Effector memory CD8-positive, alpha-beta T cell (primary cell): ENCODE data around the gene KLHL30.

Experiments
- ATAC-seq: fragments of 150-1000 bp; cut with Tn5 transposase; replicated peaks from 2 replicates; pipeline ENCODE4 v1.10.0; 2021; ENCODE audit warnings: mild to moderate bottlenecking, moderate library complexity
- DNase-seq, 3 experiments: peaks; one replicate each; pipeline ENCODE4 v3.0.0; 2021
- H3K27ac Mint-ChIP-seq, 2 donors: one replicate each; pipeline ENCODE4 v1.8.0; 2022; ENCODE audit warnings: mild to moderate bottlenecking in 2 of 2, mixed read lengths in 2 of 2, moderate library complexity in 2 of 2
- H3K27me3 Mint-ChIP-seq, 2 donors: one replicate each; pipeline ENCODE4 v1.8.0; 2022; ENCODE audit warnings: mixed read lengths in 2 of 2
- H3K36me3 Mint-ChIP-seq: one replicate; pipeline ENCODE4 v1.8.0; 2022; ENCODE audit warnings: mild to moderate bottlenecking, moderate library complexity, mixed read lengths; ENCODE audit not compliant: insufficient read depth
- H3K4me1 Mint-ChIP-seq, 2 donors: one replicate each; pipeline ENCODE4 v1.8.0; 2022; ENCODE audit warnings: low read depth in 2 of 2, mixed read lengths in 2 of 2
- H3K4me3 Mint-ChIP-seq, 2 donors: one replicate each; pipeline ENCODE4 v1.8.0; 2022; ENCODE audit warnings: mild to moderate bottlenecking in 2 of 2, mixed read lengths in 2 of 2, moderate library complexity in 2 of 2
- H3K9me3 Mint-ChIP-seq, 2 donors: one replicate each; pipeline ENCODE4 v1.8.0; 2022; ENCODE audit warnings: mixed read lengths in 2 of 2

Gene KLHL30

GRCh38 chr2:238182362-238182761, 43.9 kb downstream of the KLHL30 start:
- DNase-seq (no peak), ATAC-seq (no peak)
- Mint-ChIP-seq H3K4me3 (no peak overlapping the region), H3K36me3 (peaks cover 97% of the 10 kb centered on the region), H3K9me3 (no peaks in the 10 kb centered on the region), H3K27ac (peak overlapping the region in 1 of 2 donors; percentile 55), H3K27me3 (no peaks in the 10 kb centered on the region), H3K4me1 (peaks cover 5 to 16% of the 10 kb centered on the region in 2 donors)

- Mint-ChIP-seq H3K9me3 (no peaks in the 10 kb centered on the region), H3K36me3 (peaks cover 100% of the 10 kb centered on the region), H3K4me3 (no peak overlapping the region), H3K27me3 (no peaks in the 10 kb centered on the region), H3K4me1 (peaks cover 5 to 16% of the 10 kb centered on the region in 2 donors), H3K27ac (peak overlapping the region in 1 of 2 donors; percentile 20)
- ATAC-seq, result peak; percentile 55
- DNase-seq, result no peak
These were observed 45.4 kb downstream of the KLHL30 start for GRCh38 chr2:238183821-238184220.

- H3K4me3 Mint-ChIP-seq, result no peak overlapping the region
- peaks cover 5 to 12% of the 10 kb centered on the region in 2 donors for H3K4me1 Mint-ChIP-seq
- H3K9me3 Mint-ChIP-seq, result no peaks in the 10 kb centered on the region
- H3K36me3 Mint-ChIP-seq, result peaks cover 100% of the 10 kb centered on the region
- H3K27me3 Mint-ChIP-seq, result no peaks in the 10 kb centered on the region
- H3K27ac Mint-ChIP-seq, result peak overlapping the region in 1 of 2 donors; percentile 55
- ATAC-seq (no peak), DNase-seq (no peak)
These were observed 49.4 kb downstream of the KLHL30 start for GRCh38 chr2:238187618-238188548.

GRCh38 chr2:238190445-238190844, 52.0 kb downstream of the KLHL30 start:
- no peak overlapping the region for H3K4me3 Mint-ChIP-seq
- peaks cover 5 to 7% of the 10 kb centered on the region in 2 donors for H3K4me1 Mint-ChIP-seq
- no peak for ATAC-seq
- H3K27ac Mint-ChIP-seq, result no peak overlapping the region
- H3K27me3 Mint-ChIP-seq, result no peaks in the 10 kb centered on the region
- H3K9me3 Mint-ChIP-seq, result no peaks in the 10 kb centered on the region
- H3K36me3 Mint-ChIP-seq, result peaks cover 98% of the 10 kb centered on the region
- no peak for DNase-seq
